ENCODE results near the gene FILIP1. TPM values are rescaled to one million over a fixed set of nuclear protein-coding genes. Genes with fewer than 3 reads are reported as not detected.
A peak's percentile ranks its signal among the peaks of the same experiment; 100 is the strongest.

Gene FILIP1
- total RNA-seq, 1 donor from 2014 or later: 2.0 TPM

GRCh38 chr6:75532521-75532920 lies 38.9 kb upstream of the FILIP1 start:
- Histone ChIP-seq H2AFZ (ENCODE audit: low read depth, low read length) (no peak overlapping the region), H3K9me3 (ENCODE audit: insufficient read depth, low read depth, low read length) (no peaks in the 10 kb centered on the region), H3K79me2 (ENCODE audit: insufficient read depth, low read length) (no peaks in the 10 kb centered on the region), H3K27ac (ENCODE audit: low read depth, low read length) (no peak overlapping the region), H4K20me1 (ENCODE audit: insufficient read depth, low read length) (no peaks in the 10 kb centered on the region), H3K27me3 (ENCODE audit: insufficient read depth, low read length) (peaks cover 3% of the 10 kb centered on the region), H3K9ac (ENCODE audit: low read length) (no peak overlapping the region), H3K4me3 (ENCODE audit: insufficient read depth, low read depth, low read length) (no peak overlapping the region), H3K4me2 (ENCODE audit: low read length) (no peak overlapping the region), H3K4me1 (ENCODE audit: insufficient read depth, low read length) (no peaks in the 10 kb centered on the region), H3K36me3 (ENCODE audit: insufficient read depth, low read length) (no peaks in the 10 kb centered on the region)
- Mint-ChIP-seq H3K4me3 (ENCODE audit: unreplicated experiment) (no peak overlapping the region), H3K4me1 (ENCODE audit: low read depth, unreplicated experiment) (peaks cover 26% of the 10 kb centered on the region), H3K9me3 (ENCODE audit: unreplicated experiment) (no peaks in the 10 kb centered on the region), H3K27ac (ENCODE audit: unreplicated experiment) (peak overlapping the region; percentile 29), H3K27me3 (ENCODE audit: low read depth, unreplicated experiment) (no peaks in the 10 kb centered on the region), H3K36me3 (ENCODE audit: low read depth, unreplicated experiment) (no peaks in the 10 kb centered on the region)
- FAIRE-seq (no peak), DNase-seq (ENCODE audit: low read depth) (peak; percentile 45)
- no peak for TF ChIP-seq CTCF (IDR thresholded peaks at IDR 0.05; ENCODE audit: insufficient read depth, low read depth, low read length)
- TF ChIP-seq EZH2 (IDR thresholded peaks at IDR 0.05; ENCODE audit: insufficient read depth, low read length): no peak

GRCh38 chr6:75531174-75531573 lies 37.6 kb upstream of the FILIP1 start:
- no peak overlapping the region for H3K4me3 ChIP-seq (ENCODE audit: insufficient read depth, low read depth, low read length)
- peak overlapping the region; percentile 11 for H3K4me3 Mint-ChIP-seq (ENCODE audit: unreplicated experiment)
- H3K27ac ChIP-seq (ENCODE audit: low read depth, low read length): no peak overlapping the region
- H3K9ac ChIP-seq (ENCODE audit: low read length): no peak overlapping the region
- FAIRE-seq: no peak
- H3K27me3 Mint-ChIP-seq (ENCODE audit: low read depth, unreplicated experiment): no peaks in the 10 kb centered on the region
- H2AFZ ChIP-seq (ENCODE audit: low read depth, low read length): no peak overlapping the region
- TF ChIP-seq CTCF (IDR thresholded peaks at IDR 0.05; ENCODE audit: insufficient read depth, low read depth, low read length): no peak
- no peaks in the 10 kb centered on the region for H3K9me3 Mint-ChIP-seq (ENCODE audit: unreplicated experiment)
- DNase-seq (ENCODE audit: low read depth): no peak
- H3K36me3 ChIP-seq (ENCODE audit: insufficient read depth, low read length): no peaks in the 10 kb centered on the region
- H4K20me1 ChIP-seq (ENCODE audit: insufficient read depth, low read length): no peaks in the 10 kb centered on the region
- peak overlapping the region; percentile 49 for H3K27ac Mint-ChIP-seq (ENCODE audit: unreplicated experiment)
- no peaks in the 10 kb centered on the region for H3K4me1 ChIP-seq (ENCODE audit: insufficient read depth, low read length)
- no peaks in the 10 kb centered on the region for H3K9me3 ChIP-seq (ENCODE audit: insufficient read depth, low read depth, low read length)
- H3K4me2 ChIP-seq (ENCODE audit: low read length): peak overlapping the region; percentile 19
- peaks cover 26% of the 10 kb centered on the region for H3K4me1 Mint-ChIP-seq (ENCODE audit: low read depth, unreplicated experiment)
- H3K79me2 ChIP-seq (ENCODE audit: insufficient read depth, low read length): no peaks in the 10 kb centered on the region
- peaks cover 3% of the 10 kb centered on the region for H3K27me3 ChIP-seq (ENCODE audit: insufficient read depth, low read length)
- no peaks in the 10 kb centered on the region for H3K36me3 Mint-ChIP-seq (ENCODE audit: low read depth, unreplicated experiment)

GRCh38 chr6:75530696-75531095 lies 37.1 kb upstream of the FILIP1 start:
- H3K27ac ChIP-seq (ENCODE audit: low read depth, low read length): no peak overlapping the region
- no peak overlapping the region for H2AFZ ChIP-seq (ENCODE audit: low read depth, low read length)
- H3K9me3 ChIP-seq (ENCODE audit: insufficient read depth, low read depth, low read length): no peaks in the 10 kb centered on the region
- H3K4me3 Mint-ChIP-seq (ENCODE audit: unreplicated experiment): no peak overlapping the region
- H3K9me3 Mint-ChIP-seq (ENCODE audit: unreplicated experiment): no peaks in the 10 kb centered on the region
- TF ChIP-seq EZH2 (IDR thresholded peaks at IDR 0.05; ENCODE audit: insufficient read depth, low read length) (no peak), CTCF (IDR thresholded peaks at IDR 0.05; ENCODE audit: insufficient read depth, low read depth, low read length) (no peak)
- H3K9ac ChIP-seq (ENCODE audit: low read length): no peak overlapping the region
- peak; percentile 36 for DNase-seq (ENCODE audit: low read depth)
- H3K4me2 ChIP-seq (ENCODE audit: low read length): peak overlapping the region; percentile 19
- no peaks in the 10 kb centered on the region for H3K4me1 ChIP-seq (ENCODE audit: insufficient read depth, low read length)
- H3K4me1 Mint-ChIP-seq (ENCODE audit: low read depth, unreplicated experiment): peaks cover 26% of the 10 kb centered on the region
- H4K20me1 ChIP-seq (ENCODE audit: insufficient read depth, low read length): no peaks in the 10 kb centered on the region
- H3K27me3 ChIP-seq (ENCODE audit: insufficient read depth, low read length): peaks cover 3% of the 10 kb centered on the region
- H3K36me3 Mint-ChIP-seq (ENCODE audit: low read depth, unreplicated experiment): no peaks in the 10 kb centered on the region
- no peak overlapping the region for H3K4me3 ChIP-seq (ENCODE audit: insufficient read depth, low read depth, low read length)
- H3K36me3 ChIP-seq (ENCODE audit: insufficient read depth, low read length): no peaks in the 10 kb centered on the region
- no peaks in the 10 kb centered on the region for H3K79me2 ChIP-seq (ENCODE audit: insufficient read depth, low read length)
- no peaks in the 10 kb centered on the region for H3K27me3 Mint-ChIP-seq (ENCODE audit: low read depth, unreplicated experiment)
- no peak for FAIRE-seq
- peak overlapping the region; percentile 49 for H3K27ac Mint-ChIP-seq (ENCODE audit: unreplicated experiment)
